Uterus (tissue), 4 donors: ENCODE data around the gene ASAP3. TPM values are rescaled to one million over a fixed set of nuclear protein-coding genes. Genes with fewer than 3 reads are reported as not detected.
A peak's percentile ranks its signal among the peaks of the same experiment; 100 is the strongest.

Source experiments
- DNase-seq, 2 donors: peaks; one replicate each; pipeline ENCODE4 v3.0.0-alpha.2; 2019 to 2020
- H3K27ac ChIP-seq, 2 donors: fragments of 200-600 bp; sonication (generic); 1 replicate in 1 of 2; 2 replicates in 1 of 2; pipeline ENCODE4 v1.5.1; 2016 to 2018
- H3K27me3 ChIP-seq, 2 donors: fragments of 200-600 bp; sonication (generic); one replicate each; pipeline ENCODE4 v1.5.1; 2018 to 2019; ENCODE audit warnings: control low read depth in 1 of 2
- H3K36me3 ChIP-seq, 2 donors: fragments of 200-600 bp; sonication (generic); one replicate each; pipeline ENCODE4 v1.5.1; 2019; ENCODE audit warnings: control low read depth in 1 of 2
- H3K4me1 ChIP-seq, 2 donors: fragments of 200-600 bp; sonication (generic); one replicate each; pipeline ENCODE4 v1.5.1; 2018 to 2019; ENCODE audit warnings: control low read depth in 1 of 2
- H3K4me3 ChIP-seq, 2 donors: fragments of 200-600 bp; sonication (generic); 1 replicate in 1 of 2; 2 replicates in 1 of 2; pipeline ENCODE4 v1.5.1; 2018 to 2019; ENCODE audit warnings: mild to moderate bottlenecking in 1 of 2
- H3K9me3 ChIP-seq, 2 donors: fragments of 200-600 bp; sonication (generic); one replicate each; pipeline ENCODE4 v1.5.1; 2019; ENCODE audit warnings: control low read depth in 1 of 2
- CTCF ChIP-seq, 4 experiments: fragments of 200-600 bp in 2 of 4; fragments of 450-650 bp in 2 of 4; sonication (generic) in 2 of 4; IDR thresholded peaks; one replicate each; pipeline ENCODE4 v1.5.1; 2016 to 2019; ENCODE audit warnings: antibody characterized with exemption in 4 of 4, mild to moderate bottlenecking in 2 of 4, moderate library complexity in 1 of 4
- POLR2A ChIP-seq, 2 donors: fragments of 450-650 bp; IDR thresholded peaks; one replicate each; pipeline ENCODE4 v1.6.1; 2016; ENCODE audit warnings: antibody characterized with exemption in 2 of 2, mild to moderate bottlenecking in 1 of 2, moderate library complexity in 1 of 2
- intact Hi-C: fragments of 100-400 bp; cut with DNase I; formaldehyde crosslinking; loops from one replicate; pipeline ENCODE4 v1.15.1; 2023; ENCODE audit warnings: low total_unique reads
- total RNA-seq, 4 donors: library from RNA; depleted of rRNA in 3 of 4; stranded (reverse); fragments of >200 nt in 3 of 4; gene quantifications; one replicate each; pipeline versions ENCODE4 v1.1.0 to v1.2.4, GENCODE V29; 2014 to 2023
- donor health status: DM: yes; HTN: yes; CAD: no.

ASAP3 gene
- total RNA-seq, 4 donors from 2014 or later = 48.4 to 87.7 (median 68.2) TPM

GRCh38 chr1:23446661-23447310, 37.2 kb downstream of the ASAP3 start:
- TF ChIP-seq POLR2A (IDR thresholded peaks at IDR 0.05) (no peak), CTCF (IDR thresholded peaks at IDR 0.05) (no peak)

GRCh38 chr1:23444596-23445390, 39.2 kb downstream of the ASAP3 start:
- no peaks in the 10 kb centered on the region for H3K36me3 ChIP-seq
- intact Hi-C loops = no loop called here
- peak overlapping the region; percentile 70 to 76 for H3K27ac ChIP-seq
- no peaks in the 10 kb centered on the region for H3K9me3 ChIP-seq
- no peaks in the 10 kb centered on the region for H3K27me3 ChIP-seq
- H3K4me1 ChIP-seq = peaks cover 0 to 3% of the 10 kb centered on the region in 2 donors
- no peak for DNase-seq
- no peak for TF ChIP-seq POLR2A (IDR thresholded peaks at IDR 0.05)
- TF ChIP-seq CTCF (IDR thresholded peaks at IDR 0.05) = no peak
- H3K4me3 ChIP-seq = no peak overlapping the region

More at GRCh38 chr1:23446661-23447310, 37.2 kb downstream of the ASAP3 start:
- Histone ChIP-seq H3K4me3 (no peak overlapping the region), H3K9me3 (no peaks in the 10 kb centered on the region), H3K36me3 (no peaks in the 10 kb centered on the region), H3K27ac (no peak overlapping the region), H3K4me1 (peaks cover 0 to 3% of the 10 kb centered on the region in 2 donors), H3K27me3 (no peaks in the 10 kb centered on the region)
- DNase-seq = no peak
- intact Hi-C loops = no loop called here

GRCh38 chr1:23444104-23444533, 39.9 kb downstream of the ASAP3 start:
- no peaks in the 10 kb centered on the region for H3K36me3 ChIP-seq
- peak overlapping the region; percentile 70 to 76 for H3K27ac ChIP-seq
- no peak overlapping the region for H3K4me3 ChIP-seq
- no peaks in the 10 kb centered on the region for H3K27me3 ChIP-seq
- H3K9me3 ChIP-seq = no peaks in the 10 kb centered on the region
- peaks cover 0 to 3% of the 10 kb centered on the region in 2 donors for H3K4me1 ChIP-seq
- intact Hi-C loops = no loop called here
- TF ChIP-seq CTCF (IDR thresholded peaks at IDR 0.05) (no peak), POLR2A (IDR thresholded peaks at IDR 0.05) (no peak)
- peak; percentile 84 to 90 for DNase-seq

GRCh38 chr1:23442751-23443150, 41.2 kb downstream of the ASAP3 start:
- Histone ChIP-seq H3K27ac (no peak overlapping the region), H3K27me3 (no peaks in the 10 kb centered on the region), H3K4me1 (peaks cover 0 to 3% of the 10 kb centered on the region in 2 donors), H3K9me3 (no peaks in the 10 kb centered on the region), H3K4me3 (no peak overlapping the region), H3K36me3 (no peaks in the 10 kb centered on the region)
- no peak for TF ChIP-seq CTCF (IDR thresholded peaks at IDR 0.05)
- TF ChIP-seq POLR2A (IDR thresholded peaks at IDR 0.05) = no peak
- DNase-seq = no peak
- intact Hi-C loops = no loop called here
